Measurements from ENCODE around the gene TSPAN9. TPM values are rescaled to one million over a fixed set of nuclear protein-coding genes. Genes with fewer than 3 reads are reported as not detected.

The TSPAN9 gene
- polyA plus RNA-seq, 1 of the 3 experiments (the other 2 are of a cell fraction), result 34.9 TPM

DNA sequence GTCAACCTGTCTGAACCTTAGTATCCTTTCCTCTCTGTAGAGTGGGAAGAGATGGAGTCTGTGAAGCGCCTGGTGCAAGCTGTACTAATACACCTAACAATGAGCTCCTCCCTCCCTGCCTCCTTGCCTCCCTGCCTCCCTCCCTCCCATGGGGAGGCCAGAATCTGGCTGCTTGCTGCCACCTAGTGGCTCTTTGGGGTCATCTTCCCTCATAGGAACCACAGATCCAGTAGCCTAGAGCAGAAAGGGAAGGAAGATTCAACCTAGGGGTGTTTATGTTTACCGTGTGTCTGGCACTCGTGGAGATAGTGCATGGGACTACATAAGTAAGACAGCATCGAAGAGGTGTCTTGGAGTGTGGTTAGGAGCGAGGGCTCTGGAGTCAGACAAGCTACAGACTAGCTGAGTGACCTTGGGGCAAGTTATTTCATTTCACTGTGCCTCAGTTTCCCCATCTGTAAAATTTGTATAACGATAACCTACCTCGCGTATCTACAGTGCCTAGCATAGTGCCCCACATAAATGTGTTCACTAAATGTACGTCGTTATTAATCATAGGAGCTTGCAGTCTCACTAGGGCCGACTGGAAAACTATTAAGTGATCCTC, 35.5 kb upstream of the TSPAN9 start:
- 58% methylated on average over 11 of the region's 11 CpGs for WGBS (ENCODE audit: low lambda C conversion rate)
- H3K27me3 ChIP-seq (ENCODE audit: insufficient read depth), result no peaks in the 10 kb centered on the region
- no peak overlapping the region for H3K27ac ChIP-seq (ENCODE audit: low read depth in 2 of 2, low read length in 1 of 2)
- peak; percentile 91 for DNase-seq
- H3K4me2 ChIP-seq, result no peak overlapping the region
- H3F3A ChIP-seq (replicated peaks; ENCODE audit: insufficient read depth), result no peaks in the 10 kb centered on the region
- TF ChIP-seq, protein P1, sequence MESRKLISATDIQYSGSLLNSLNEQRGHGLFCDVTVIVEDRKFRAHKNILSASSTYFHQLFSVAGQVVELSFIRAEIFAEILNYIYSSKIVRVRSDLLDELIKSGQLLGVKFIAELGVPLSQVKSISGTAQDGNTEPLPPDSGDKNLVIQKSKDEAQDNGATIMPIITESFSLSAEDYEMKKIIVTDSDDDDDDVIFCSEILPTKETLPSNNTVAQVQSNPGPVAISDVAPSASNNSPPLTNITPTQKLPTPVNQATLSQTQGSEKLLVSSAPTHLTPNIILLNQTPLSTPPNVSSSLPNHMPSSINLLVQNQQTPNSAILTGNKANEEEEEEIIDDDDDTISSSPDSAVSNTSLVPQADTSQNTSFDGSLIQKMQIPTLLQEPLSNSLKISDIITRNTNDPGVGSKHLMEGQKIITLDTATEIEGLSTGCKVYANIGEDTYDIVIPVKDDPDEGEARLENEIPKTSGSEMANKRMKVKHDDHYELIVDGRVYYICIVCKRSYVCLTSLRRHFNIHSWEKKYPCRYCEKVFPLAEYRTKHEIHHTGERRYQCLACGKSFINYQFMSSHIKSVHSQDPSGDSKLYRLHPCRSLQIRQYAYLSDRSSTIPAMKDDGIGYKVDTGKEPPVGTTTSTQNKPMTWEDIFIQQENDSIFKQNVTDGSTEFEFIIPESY (IDR thresholded peaks at IDR 0.05; ENCODE audit: borderline replicate concordance, low read depth), result no peak
- TF ChIP-seq TEAD4 (IDR thresholded peaks at IDR 0.05; ENCODE audit: borderline replicate concordance, insufficient read depth) (no peak), FOXJ3 (CRISPR knock-in tag; IDR thresholded peaks at IDR 0.05) (no peak), RCOR1 (IDR thresholded peaks at IDR 0.05; ENCODE audit: low read length) (0 out of 2 replicates have a peak, but pooled peaks have one; percentile 27), NRF1 (IDR thresholded peaks at IDR 0.05; ENCODE audit: low read depth, low read length) (no peak), SMC3 (IDR thresholded peaks at IDR 0.05; ENCODE audit: low read depth, low read length) (peak; percentile 54), CHD2 (IDR thresholded peaks at IDR 0.05; ENCODE audit: low read length, partially characterized antibody) (no peak), EP300 (IDR thresholded peaks at IDR 0.05; ENCODE audit: borderline replicate concordance in 1 of 2, low read depth in 1 of 2, low read length in 1 of 2) (no peak), RAD21 (IDR thresholded peaks at IDR 0.05; ENCODE audit: low read length) (peak; percentile 75), JUND (IDR thresholded peaks at IDR 0.05) (no peak), ELF1 (IDR thresholded peaks at IDR 0.05) (no peak)
- TF ChIP-seq, protein P2, sequence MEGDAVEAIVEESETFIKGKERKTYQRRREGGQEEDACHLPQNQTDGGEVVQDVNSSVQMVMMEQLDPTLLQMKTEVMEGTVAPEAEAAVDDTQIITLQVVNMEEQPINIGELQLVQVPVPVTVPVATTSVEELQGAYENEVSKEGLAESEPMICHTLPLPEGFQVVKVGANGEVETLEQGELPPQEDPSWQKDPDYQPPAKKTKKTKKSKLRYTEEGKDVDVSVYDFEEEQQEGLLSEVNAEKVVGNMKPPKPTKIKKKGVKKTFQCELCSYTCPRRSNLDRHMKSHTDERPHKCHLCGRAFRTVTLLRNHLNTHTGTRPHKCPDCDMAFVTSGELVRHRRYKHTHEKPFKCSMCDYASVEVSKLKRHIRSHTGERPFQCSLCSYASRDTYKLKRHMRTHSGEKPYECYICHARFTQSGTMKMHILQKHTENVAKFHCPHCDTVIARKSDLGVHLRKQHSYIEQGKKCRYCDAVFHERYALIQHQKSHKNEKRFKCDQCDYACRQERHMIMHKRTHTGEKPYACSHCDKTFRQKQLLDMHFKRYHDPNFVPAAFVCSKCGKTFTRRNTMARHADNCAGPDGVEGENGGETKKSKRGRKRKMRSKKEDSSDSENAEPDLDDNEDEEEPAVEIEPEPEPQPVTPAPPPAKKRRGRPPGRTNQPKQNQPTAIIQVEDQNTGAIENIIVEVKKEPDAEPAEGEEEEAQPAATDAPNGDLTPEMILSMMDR (IDR thresholded peaks at IDR 0.05), result peak; percentile 66
- no peaks in the 10 kb centered on the region for H3K79me2 ChIP-seq (ENCODE audit: insufficient read depth)
- H4K20me1 ChIP-seq (ENCODE audit: insufficient read depth), result no peaks in the 10 kb centered on the region; the same call in 1 of the 2 replicates
- ChIA-PET POLR2A (no interaction called here), CTCF (interaction anchor here (0.7 to 2.7 kb wide), 34 partner anchors 8 to 258 kb away, joined by 3 to 14 read pairs (median 4); partner anchors contain the start of genes FOXM1, RHNO1 and TEX52)
- no peaks in the 10 kb centered on the region for H3K9me2 ChIP-seq
- H3K4me1 ChIP-seq (ENCODE audit: control insufficient read depth in 1 of 2, insufficient read depth in 2 of 2, low read depth in 1 of 2, low read length in 1 of 2), result no peaks in the 10 kb centered on the region; a peak in 1 of 4 replicates
- H3K36me3 ChIP-seq (replicated peaks in 1 of 2; ENCODE audit: control insufficient read depth in 1 of 2, insufficient read depth in 2 of 2, low read length in 1 of 2), result peaks cover 5 to 27% of the 10 kb centered on the region in 2 experiments
- no peak overlapping the region; a peak in 1 of 4 replicates for H3K4me3 ChIP-seq (ENCODE audit: low read depth in 2 of 2, low read length in 1 of 2)
- no peak overlapping the region for H3K9ac ChIP-seq
- H3K9me3 ChIP-seq, result no peaks in the 10 kb centered on the region
- no peak overlapping the region for H2AFZ ChIP-seq (ENCODE audit: low read depth)

DNA sequence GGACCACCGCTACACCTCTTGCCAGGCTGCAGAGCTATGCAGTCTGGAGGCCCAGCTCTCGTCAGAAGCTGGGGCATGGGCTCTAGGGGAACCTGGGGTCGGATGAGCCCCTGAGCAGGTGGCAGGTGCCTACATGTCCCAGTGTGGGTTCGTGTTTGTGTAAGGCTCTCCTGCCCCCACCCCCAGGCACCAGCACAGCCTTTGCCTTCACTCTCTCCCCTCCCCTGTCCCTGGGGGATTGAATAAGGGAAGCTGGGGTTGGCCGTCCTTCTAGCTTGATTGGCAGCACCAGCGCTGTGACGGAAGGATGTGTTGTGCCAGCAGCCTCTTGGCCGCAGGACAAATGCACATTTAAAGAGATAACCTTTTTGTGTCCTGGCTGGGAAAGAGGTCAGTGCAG, 34.8 kb upstream of the TSPAN9 start:
- no peaks in the 10 kb centered on the region for H3K79me2 ChIP-seq (ENCODE audit: insufficient read depth)
- WGBS (ENCODE audit: low lambda C conversion rate), result 73% methylated on average over 7 of the region's 8 CpGs
- no peaks in the 10 kb centered on the region; a peak in 1 of 4 replicates for H3K4me1 ChIP-seq (ENCODE audit: control insufficient read depth in 1 of 2, insufficient read depth in 2 of 2, low read depth in 1 of 2, low read length in 1 of 2)
- no peaks in the 10 kb centered on the region for H3F3A ChIP-seq (replicated peaks; ENCODE audit: insufficient read depth)
- DNase-seq, result no peak
- H3K36me3 ChIP-seq (replicated peaks in 1 of 2; ENCODE audit: control insufficient read depth in 1 of 2, insufficient read depth in 2 of 2, low read length in 1 of 2), result peaks cover 5 to 27% of the 10 kb centered on the region in 2 experiments
- CTCF ChIA-PET, result interaction anchor here (0.7 to 2.7 kb wide), 31 partner anchors 9 to 257 kb away, joined by 3 to 14 read pairs (median 4); partner anchors contain the start of genes FOXM1, RHNO1 and TEX52
- POLR2A ChIA-PET, result no interaction called here
- no peaks in the 10 kb centered on the region for H3K9me3 ChIP-seq
- H2AFZ ChIP-seq (ENCODE audit: low read depth), result no peak overlapping the region
- H3K4me2 ChIP-seq, result no peak overlapping the region
- no peak overlapping the region for H3K4me3 ChIP-seq (ENCODE audit: low read depth in 2 of 2, low read length in 1 of 2)
- H4K20me1 ChIP-seq (ENCODE audit: insufficient read depth), result no peaks in the 10 kb centered on the region; the same call in 1 of the 2 replicates
- no peaks in the 10 kb centered on the region for H3K27me3 ChIP-seq (ENCODE audit: insufficient read depth)
- H3K9ac ChIP-seq, result no peak overlapping the region
- no peaks in the 10 kb centered on the region for H3K9me2 ChIP-seq
- no peak overlapping the region for H3K27ac ChIP-seq (ENCODE audit: low read depth in 2 of 2, low read length in 1 of 2)
- no peak for TF ChIP-seq NRF1 (IDR thresholded peaks at IDR 0.05; ENCODE audit: low read depth, low read length)
- TF ChIP-seq EP300 (IDR thresholded peaks at IDR 0.05; ENCODE audit: borderline replicate concordance in 1 of 2, low read depth in 1 of 2, low read length in 1 of 2), result no peak
- TF ChIP-seq SIN3A (IDR thresholded peaks at IDR 0.05; ENCODE audit: borderline replicate concordance, low read depth, low read length), result no peak
- no peak for TF ChIP-seq GATA2 (CRISPR knock-in tag; IDR thresholded peaks at IDR 0.05)
- no peak for TF ChIP-seq MEF2A (IDR thresholded peaks at IDR 0.05; ENCODE audit: borderline replicate concordance, low read depth)
- TF ChIP-seq, protein P3, sequence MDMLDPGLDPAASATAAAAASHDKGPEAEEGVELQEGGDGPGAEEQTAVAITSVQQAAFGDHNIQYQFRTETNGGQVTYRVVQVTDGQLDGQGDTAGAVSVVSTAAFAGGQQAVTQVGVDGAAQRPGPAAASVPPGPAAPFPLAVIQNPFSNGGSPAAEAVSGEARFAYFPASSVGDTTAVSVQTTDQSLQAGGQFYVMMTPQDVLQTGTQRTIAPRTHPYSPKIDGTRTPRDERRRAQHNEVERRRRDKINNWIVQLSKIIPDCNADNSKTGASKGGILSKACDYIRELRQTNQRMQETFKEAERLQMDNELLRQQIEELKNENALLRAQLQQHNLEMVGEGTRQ (IDR thresholded peaks at IDR 0.05; ENCODE audit: borderline replicate concordance, low read depth, low read length), result no peak
- TF ChIP-seq, protein P1 (IDR thresholded peaks at IDR 0.05; ENCODE audit: borderline replicate concordance, low read depth), result no peak
- TF ChIP-seq RXRA (IDR thresholded peaks at IDR 0.05; ENCODE audit: borderline replicate concordance, low read depth), result no peak
- no peak for TF ChIP-seq TCF12 (IDR thresholded peaks at IDR 0.05)
- TF ChIP-seq POLR2AphosphoS5 (IDR thresholded peaks at IDR 0.05; ENCODE audit: low read depth, low read length), result no peak
- TF ChIP-seq NFIC (IDR thresholded peaks at IDR 0.05; ENCODE audit: borderline replicate concordance), result no peak
- no peak for TF ChIP-seq GABPA (IDR thresholded peaks at IDR 0.05; ENCODE audit: low read depth)
- TF ChIP-seq FOXJ3 (CRISPR knock-in tag; IDR thresholded peaks at IDR 0.05), result no peak

All from SK-N-SH (cell line).